Choroid plexus epithelial cell (primary cell): ENCODE results near the gene TUFM.
"Not testable (repeated sequence)": the region's sequence is repeated elsewhere in the genome, so short reads cannot be mapped to it uniquely, and the experiment has no call there.

Experiments used
- DNase-seq: peaks from one replicate; pipeline ENCODE4 v3.0.0-alpha.2; 2010; ENCODE audit warnings: low read depth
- H3K4me3 ChIP-seq: 2 replicates; pipeline ENCODE4 v1.5.1; 2011; ENCODE audit warnings: low read depth, mild to moderate bottlenecking, control low read depth, low read length, moderate library complexity
- CTCF ChIP-seq: conservative IDR thresholded peaks from 2 replicates; pipeline ENCODE4 v1.5.1; 2011; ENCODE audit warnings: low read depth, mild to moderate bottlenecking, control low read depth, inconsistent platforms, low read length, moderate library complexity

TUFM gene

GRCh38 chr16:28821874-28822519 is 24.2 kb downstream of the TUFM start:
- no peak for TF ChIP-seq CTCF
- peak overlapping the region; percentile 88 for H3K4me3 ChIP-seq
- no peak for DNase-seq

- not testable (repeated sequence) for H3K4me3 ChIP-seq, DNase-seq
Observed at GRCh38 chr16:28820546-28820945, 25.6 kb downstream of the TUFM start.

GRCh38 chr16:28820016-28820415 is 26.1 kb downstream of the TUFM start:
- TF ChIP-seq CTCF, result no peak
- no peak for DNase-seq
- H3K4me3 ChIP-seq, result no peak overlapping the region

GRCh38 chr16:28807445-28808120 is 38.6 kb downstream of the TUFM start:
- not testable (repeated sequence) for H3K4me3 ChIP-seq, DNase-seq

GRCh38 chr16:28802235-28803019 is 43.7 kb downstream of the TUFM start:
- peak; percentile 90 for DNase-seq
- TF ChIP-seq CTCF, result peak; percentile 55
- H3K4me3 ChIP-seq, result not testable (repeated sequence)
